HG02588 (cell line): ENCODE measurements around the gene MADD.
A peak's percentile ranks its signal among the peaks of the same experiment; 100 is the strongest.

Source experiments
- ATAC-seq: cut with Tn5 transposase; IDR thresholded peaks from one replicate; pipeline ENCODE4 v1.9.1; 2021; ENCODE audit warnings: mild to moderate bottlenecking, moderate library complexity; ENCODE audit not compliant: unreplicated experiment

MADD gene

DNA sequence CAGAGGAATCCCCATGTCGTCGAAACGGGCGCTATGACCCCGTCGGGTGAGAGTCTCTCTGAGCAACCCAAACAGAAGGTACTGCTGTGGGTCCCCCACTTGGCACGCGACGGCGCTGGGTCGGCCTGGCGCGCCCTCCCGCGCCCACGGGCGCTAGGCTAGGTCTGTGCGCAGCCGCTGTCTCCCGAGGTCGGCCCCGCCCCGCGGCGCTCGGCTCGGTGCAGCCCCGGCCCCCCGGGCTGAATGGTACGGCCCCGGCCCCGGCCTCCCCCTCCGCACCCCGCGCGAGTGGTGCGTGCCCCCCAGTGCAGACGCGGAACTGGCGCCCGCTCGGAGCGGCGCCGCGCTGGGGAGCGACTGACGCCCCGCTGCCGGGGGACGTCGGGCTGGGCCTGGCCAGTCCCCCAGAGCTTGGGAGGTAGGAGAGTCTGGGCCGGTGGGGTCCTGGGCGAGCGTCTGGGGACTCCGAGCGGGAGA, at the start of gene MADD:
TSS of gene MADD (plus strand) at position 305 of the 477 bp plus-strand sequence.
- ATAC-seq = peak; percentile 76

DNA sequence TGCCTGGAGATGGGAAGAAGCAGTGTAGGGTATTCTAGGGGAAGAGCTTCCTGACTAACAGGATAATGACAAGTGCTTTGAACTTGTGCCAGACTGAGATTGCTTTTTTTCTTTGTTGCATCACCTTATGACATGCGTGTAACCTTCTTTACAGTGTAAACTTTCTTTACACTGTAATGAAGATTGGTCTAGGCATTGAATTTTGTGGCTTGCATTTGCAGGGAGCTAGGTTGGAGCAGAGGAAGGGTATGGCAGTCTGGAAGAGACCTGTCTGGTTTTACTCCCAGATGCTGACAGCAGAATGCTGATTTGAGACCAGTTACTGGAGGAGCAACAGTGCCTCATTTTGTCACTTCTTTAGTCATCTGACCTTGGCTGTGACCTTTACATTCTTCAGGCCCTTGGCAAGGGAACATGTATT, 49.5 kb upstream of the MADD start:
- ATAC-seq = no peak

DNA sequence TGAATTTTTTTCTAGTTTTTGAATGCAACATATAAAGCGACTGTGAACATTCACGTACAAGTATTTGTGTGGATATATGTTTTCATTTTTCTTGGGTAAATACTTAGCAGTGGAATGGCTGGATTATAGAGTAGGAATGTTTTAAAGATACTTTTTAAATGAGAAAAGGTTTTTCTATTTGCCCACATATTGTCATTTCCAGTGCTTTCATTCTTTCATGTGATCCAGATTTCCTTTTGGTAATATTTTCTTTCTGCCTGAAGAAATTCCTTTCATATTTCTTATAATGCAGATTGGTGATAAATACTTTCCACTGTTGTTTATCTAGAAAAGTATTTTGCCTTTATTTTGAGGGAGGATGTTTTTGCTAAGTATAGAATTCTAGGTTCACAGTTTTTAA, 47.2 kb upstream of the MADD start:
- ATAC-seq = no peak

DNA sequence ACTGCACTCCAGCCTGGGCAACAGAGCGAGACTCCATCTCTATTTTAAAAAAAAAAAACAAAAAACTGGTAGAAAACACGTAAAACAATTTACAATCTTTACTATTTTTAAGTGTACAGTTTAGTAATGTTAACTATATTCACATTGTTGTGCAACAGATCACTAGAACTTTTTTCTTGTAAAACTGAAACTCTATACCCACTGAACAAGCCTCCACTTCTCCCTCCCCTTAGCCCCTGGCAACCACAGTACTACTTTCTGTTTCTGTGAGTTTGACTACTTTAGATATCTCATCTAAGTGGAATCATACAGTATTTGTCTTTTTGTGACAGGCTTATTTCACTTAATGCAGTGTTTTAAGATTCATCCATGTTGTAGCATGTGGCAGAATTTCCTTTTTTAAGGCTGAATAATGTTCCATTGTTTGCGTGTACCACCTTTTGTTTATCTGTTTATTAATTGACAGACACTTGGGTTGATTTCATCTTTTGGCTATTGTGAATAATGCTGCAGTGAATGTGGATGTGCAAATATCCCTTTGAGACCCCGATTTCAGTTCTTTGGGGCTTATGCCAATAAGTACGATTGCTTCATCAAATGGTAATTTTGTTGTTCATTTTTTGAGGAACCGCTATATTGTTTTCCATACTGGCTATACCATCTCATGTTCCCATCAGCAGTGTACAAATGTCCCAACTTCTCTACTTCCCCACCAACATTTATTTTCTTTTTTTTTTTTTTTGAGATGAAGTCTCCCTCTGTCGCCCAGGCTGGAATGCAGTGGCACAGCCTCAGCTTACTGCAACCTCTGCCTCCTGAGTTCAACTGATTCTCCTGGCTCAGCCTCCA, 44.2 kb upstream of the MADD start:
- ATAC-seq = peak; percentile 85

DNA sequence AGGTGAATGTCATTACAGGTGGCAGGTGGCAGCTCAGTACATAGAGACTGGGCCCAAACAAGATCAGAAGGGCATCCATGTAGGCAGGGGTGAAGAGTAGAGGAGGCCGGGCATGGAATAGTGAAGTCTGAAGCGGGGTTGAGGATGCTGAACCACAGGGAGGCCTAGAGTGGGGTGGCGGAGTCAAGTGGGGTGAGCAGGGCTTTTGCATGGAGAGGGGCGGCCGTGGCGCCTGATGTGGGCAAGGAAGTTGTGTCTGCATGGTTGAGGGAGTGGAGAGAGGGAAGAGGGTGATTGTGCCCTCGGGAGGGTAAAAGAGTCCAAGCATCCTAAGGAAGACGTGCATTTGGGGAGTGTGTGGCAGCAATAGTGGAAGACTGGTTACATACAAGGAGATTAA, 40.8 kb upstream of the MADD start:
- no peak for ATAC-seq

DNA sequence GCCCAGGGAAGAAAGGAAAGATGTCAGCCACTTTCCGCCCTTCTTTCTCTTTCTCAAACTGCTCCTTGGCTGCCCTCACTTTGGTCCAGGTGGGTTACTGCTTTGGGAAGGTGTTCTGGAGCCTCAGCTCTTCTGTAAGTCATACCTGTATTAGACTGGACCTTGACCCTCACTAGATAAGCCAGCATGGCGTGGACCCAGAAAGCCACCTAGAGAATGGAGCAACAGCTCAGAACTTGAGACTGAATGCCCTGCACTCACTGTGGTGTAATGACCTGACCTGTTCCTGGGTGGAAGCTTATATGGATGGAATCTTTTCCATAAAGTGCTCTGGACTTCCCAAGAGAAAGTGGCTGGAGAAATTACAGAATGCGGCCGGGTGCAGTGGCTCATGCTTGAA, 36.9 kb upstream of the MADD start:
- ATAC-seq = no peak

DNA sequence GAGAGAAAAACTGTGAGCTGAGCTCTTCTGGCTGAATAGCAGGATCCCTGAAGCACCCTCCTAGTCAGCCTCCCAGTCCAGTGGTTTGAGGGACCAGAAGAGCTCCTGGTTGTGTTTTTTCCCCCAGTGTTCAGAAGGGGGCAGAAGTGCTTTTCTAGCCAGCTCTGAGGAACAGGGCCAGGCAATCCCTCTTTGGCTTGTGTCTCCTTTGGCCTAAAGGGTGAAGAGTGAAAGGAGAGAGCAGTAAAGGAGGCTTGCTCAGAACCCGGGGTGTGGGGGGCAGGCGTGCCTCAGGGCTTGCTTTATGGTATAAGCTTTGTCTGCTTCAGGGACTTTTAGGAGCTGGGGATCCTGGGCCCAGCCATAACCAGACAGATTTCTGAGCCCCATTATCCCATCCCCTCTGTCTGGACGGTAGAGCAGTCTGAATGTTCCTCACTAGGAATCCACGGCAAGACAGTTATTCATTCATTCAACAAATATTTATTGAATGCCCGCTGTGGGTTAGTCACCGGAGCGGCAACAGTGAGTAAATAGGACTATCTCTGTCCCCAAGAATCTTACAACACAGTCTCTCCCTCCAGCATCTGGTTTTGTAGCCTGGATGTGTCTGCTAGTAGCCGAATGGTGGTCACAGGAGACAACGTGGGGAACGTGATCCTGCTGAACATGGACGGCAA, 35.8 kb upstream of the MADD start:
- ATAC-seq = no peak

DNA sequence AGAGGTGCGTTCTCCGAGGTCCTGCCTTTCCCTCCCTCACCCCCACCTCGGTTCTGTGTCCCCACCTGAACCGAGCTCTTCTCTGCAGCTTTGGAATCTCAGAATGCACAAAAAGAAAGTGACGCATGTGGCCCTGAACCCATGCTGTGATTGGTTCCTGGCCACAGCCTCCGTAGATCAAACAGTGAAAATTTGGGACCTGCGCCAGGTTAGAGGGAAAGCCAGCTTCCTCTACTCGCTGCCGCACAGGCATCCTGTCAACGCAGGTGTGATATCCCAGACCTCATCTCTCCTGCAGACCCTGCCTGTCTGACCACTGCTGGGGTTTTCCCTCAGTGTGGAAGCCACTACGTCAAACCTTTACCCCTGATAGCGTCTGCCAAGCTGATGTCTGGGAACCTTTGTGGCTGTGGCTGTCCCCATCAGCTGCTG, 35.2 kb upstream of the MADD start:
- no peak for ATAC-seq

DNA sequence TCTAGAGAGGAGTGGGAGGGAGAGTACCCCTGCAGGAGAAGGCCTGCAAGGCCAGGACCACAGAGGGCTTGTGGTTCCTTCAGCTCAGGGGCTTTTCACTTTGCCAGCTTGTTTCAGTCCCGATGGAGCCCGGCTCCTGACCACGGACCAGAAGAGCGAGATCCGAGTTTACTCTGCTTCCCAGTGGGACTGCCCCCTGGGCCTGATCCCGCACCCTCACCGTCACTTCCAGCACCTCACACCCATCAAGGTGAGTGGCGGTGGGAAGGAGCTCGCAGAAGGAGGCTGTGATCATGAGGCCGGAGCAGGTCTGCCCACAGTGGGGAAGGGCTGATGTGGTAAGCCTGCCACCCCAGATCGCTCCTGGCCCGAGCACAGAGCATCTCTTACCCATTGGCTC, 34.8 kb upstream of the MADD start:
- no peak for ATAC-seq

DNA sequence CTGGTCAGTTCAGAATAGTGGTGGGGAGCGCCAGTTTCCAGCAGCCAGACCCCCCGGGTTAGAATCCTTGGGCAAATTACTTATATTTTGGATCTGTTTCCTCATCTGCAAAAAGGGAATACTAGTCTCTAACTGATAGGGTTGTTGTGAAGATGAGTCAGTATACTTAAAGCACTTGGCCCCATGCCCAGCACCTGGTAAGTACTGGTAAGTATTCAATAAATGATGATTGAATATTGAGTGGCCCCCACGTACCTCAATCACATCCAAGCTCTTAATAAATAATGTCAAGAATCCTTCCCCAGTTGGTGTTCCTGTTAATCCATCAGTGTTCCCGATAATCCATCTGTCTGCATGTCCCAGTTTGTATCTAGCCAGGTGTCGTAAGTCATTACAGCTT, 33.5 kb upstream of the MADD start:
- no peak for ATAC-seq

DNA sequence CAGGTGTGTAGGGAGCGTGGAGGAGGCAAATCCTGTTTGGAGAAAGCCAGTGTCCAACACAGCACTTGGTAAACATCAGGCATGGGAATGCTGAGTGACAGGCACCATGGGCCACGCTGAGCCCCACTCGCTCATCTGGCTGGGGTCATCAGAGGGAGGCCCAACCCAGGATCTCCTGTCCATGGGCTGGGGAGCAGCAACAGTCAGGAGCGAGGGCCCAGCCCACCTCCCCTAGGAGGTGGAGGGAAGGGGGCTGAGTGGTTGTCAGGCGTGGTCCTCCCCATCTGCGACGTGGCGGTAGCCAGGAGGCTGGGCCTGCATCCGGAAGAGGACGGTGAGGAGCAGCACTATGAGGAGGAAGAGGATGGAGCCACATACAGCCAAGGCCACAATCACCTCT, 30.1 kb upstream of the MADD start:
- ATAC-seq = no peak

DNA sequence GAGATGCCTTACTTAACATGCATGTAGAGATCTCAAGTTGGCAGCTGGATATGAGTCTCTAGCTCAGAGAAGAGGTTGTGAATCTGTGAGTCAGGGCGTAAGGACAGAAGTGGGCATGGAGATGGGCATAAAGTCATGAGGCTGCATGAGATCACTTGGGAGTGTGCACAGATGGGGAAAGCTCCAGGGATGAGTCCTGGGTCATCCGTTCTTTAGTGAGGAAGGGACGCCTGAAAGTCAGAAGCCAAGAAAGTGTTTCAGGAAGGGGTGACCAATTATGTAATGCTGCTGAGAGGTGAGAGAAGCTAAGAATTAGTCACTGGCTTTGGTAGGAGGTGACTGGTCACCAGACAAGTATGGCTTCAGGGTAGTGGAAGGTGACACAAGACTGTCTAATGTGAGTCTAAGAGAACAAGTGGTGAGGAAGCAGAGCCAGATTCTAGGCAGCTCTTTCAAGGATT, 28.1 kb upstream of the MADD start:
- ATAC-seq = no peak

DNA sequence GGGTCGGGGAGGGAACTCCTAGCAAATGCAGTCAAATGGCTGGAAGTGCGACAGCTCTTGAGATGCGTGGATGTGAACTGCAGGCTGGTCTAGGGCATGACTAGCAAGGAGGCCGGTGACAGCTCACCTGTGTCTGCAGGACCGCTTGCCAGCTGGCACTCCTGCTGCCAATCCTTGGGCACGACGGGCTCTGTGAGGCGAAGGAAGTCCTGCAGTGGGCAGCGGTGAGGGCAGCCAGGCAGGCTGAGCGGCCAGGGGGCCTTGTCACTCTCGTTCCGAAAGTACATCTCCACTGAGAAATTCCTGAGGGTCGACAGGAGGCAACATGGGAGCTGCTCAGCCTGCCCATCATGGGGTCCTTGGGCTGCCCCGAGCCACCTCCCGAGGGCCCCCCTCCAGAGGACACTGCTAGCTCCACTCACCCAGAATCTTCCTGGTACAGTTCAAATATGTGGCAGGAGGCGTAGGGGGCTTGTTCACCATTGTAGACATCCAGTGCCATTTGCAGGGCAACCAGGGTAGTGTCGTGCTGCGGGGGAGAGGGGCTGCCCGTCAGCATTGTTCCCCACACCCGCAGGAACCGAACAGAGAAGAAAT, 27.2 kb upstream of the MADD start:
- no peak for ATAC-seq

DNA sequence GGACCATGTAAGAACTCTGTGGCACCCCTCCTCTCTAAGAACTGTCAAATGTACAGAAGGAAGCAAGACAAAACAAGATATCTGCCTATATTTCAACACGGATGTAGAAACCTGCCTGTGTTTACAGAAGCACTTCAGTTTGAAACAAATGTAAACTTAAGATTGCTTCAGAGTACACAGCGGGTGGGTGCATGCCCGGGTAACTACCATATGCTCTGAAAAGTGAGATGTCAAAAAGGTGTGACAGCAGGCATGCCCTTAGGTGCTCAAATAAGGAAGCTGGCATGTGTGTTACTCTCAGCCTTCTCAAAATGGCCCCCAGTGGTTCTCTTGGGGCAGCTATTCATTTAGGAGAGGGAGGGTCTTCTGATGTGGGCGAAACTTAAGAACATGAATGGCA, 26.5 kb upstream of the MADD start:
- no peak for ATAC-seq

DNA sequence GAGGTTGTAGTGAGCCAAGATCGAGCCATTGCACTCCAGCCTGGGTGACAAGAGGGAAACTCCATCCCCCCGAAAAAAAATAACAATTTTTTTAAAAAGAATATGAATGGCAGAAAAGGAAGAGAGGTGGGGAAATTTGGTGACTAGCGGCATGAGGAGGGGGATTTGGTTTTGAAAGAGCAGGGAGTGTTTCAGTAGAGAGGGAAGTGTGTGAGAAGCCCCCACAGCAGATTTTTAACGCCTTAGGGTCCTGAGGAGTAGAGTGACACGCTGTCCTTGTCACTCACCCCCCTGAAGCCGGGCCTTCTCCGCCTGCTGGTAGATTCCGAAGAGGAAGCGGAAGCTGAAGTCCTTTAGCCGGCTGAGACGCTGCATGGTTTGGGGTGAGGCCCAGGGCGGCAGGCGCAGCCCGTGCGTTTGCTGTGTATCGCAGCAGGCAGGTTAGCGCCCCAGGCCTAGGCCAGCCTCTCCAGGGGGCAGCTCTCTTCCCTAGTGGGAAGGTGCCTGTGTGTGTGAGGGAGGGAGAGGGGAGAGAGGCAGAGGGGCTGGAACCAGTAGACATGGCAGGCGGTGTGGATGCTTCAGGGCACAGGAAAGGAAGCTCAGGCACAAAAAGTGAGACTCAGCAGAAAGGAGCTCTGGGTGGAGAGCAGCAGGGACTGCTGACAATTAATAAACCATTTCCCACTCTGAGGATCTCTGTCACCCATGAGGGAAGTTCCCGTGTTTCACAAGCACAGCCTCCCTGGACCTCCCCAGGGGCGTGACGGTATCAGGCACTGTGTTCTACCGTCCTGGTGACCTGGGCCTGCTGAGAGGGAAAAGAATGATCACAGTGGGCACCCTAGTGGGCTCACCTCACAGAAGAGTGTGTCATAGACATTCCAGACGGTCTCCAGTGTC, 25.2 kb upstream of the MADD start:
- ATAC-seq = no peak

DNA sequence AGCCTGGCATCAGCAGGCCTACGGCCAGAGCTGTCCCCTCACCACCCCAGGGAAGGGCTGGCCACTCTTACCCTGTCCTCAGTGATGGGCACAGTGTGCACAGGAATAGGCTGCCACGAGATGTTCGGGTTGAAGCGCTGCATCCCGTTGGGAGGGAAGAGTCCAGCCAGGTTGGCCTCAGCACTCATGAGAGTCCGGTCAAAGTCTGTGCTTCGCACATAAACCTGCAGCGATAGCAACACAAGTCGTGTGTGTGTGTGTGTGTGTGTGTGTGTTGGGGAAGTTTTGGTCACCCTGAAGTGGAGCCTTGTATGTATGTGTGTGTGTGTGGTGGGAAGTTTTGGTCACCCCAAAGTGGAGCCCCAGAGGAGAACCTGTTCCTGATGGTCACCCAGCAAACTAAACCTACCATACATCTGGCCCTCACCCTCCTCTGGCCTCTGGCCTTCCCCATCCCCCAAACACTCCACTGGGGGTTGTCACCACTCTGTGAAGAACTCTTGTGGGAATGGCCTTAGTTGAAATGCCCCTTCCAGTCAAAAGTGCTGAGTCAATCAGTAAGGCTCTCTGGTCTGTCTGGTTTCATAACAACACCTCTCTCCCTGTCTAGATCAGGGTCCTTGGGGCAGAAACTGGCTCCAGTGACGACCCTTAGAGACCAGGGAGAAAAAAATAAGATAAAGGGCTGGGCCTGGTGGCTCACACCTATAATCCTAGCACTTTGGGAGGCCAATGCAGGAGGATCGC, 24.1 kb upstream of the MADD start:
- no peak for ATAC-seq

DNA sequence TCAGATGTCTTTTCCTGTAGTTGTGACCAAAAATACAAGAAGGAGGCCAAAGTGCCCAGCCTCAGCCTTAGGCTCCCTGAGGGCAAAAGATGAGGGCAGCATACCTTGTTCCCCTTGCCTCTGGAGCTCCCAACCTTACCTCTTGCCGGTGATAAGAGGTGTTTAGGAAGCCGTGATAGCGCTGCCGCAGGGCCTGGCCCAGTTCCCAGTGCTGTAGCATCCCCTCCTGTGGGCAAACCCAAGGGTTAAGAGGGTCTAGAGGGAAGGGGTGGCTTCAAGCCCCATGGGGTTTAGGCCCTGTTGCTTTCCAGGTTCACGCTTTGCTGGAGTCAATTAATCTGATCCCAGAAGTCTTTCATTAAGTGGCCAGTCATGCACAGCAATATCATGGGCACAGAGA, 22.4 kb upstream of the MADD start:
- ATAC-seq = no peak

DNA sequence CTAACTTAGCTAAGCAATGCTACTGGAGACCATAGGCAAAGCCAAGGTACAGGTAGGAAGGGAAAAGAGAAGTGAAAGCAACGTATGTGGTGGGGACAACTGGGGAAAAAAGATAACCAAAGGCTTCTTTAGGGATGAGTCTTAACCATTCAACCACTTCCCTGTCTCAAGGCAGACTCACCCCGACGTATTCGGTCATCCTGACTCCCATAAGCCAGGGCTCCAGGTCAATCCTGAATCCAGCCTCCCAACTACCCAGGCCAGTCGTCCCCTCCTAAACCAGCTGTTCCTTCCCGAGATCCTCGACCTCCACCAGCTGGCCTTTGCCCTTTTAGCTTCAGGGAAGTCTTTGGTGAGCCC, 21.6 kb upstream of the MADD start:
- peak; percentile 26 for ATAC-seq

DNA sequence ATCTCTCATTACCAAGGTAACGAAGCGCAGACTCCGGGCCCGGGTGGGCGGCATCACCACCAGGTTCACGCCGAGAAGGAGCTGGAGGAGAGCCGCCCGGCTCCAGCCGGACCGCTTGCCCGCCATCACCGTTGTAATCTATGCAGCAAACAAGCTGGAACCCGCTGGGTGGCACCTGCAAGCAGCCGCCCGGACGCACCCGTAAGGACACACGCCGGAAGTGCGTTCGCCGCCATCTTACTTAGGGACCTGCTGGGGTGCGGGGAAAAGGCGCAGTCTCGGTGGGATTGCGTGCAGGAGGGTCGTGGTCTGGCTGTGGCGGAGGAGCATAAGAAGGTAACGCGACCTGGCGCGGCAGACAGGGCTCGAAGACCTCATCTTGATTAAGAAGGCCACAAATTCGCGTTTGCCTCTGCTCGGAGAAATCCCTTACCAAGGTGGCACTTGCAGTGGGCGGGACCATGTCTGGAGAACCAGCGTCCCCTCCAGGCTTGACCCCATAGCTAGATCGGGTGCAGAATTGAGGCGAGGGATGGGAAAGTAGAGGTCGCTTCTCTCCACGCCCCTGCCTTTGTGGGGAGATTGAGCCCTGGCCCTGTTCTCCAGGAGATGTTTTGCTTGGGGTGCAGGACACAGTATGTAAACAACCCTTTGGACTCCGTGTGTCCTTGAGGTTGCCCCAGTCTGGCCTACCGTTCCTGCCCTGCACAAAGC, 21.1 kb upstream of the MADD start, which contains the start of gene ACP2:
TSS of gene ACP2 (minus strand) at position 151 of the 714 bp plus-strand sequence. CDS start at position 126, 25 bp downstream.
- peak; percentile 89 for ATAC-seq
